CD4-positive, alpha-beta T cell (primary cell): ENCODE data around the gene ABHD16B. TPM values are rescaled to one million over a fixed set of nuclear protein-coding genes. Genes with fewer than 3 reads are reported as not detected.

ENCODE experiments used
- ATAC-seq: fragments of 200-7000 bp; cut with Tn5 transposase; one replicate; pipeline ENCODE4 v1.10.0; 2022; ENCODE audit warnings: mild to moderate bottlenecking; ENCODE audit not compliant: poor library complexity
- CTCF ChIA-PET: fragments of 350-600 bp; sonication (Branson Sonifier 250); formaldehyde crosslinking; loops from one replicate; lab custom pipeline; 2021; ENCODE audit warnings: antibody characterized with exemption, inconsistent platforms; lab: Charles Lee
- POLR2A ChIA-PET: fragments of 350-600 bp; sonication (Branson Sonifier 250); formaldehyde crosslinking; loops from one replicate; lab custom pipeline; 2021; ENCODE audit warnings: antibody characterized with exemption, inconsistent platforms; lab: Charles Lee
- DNase-seq, 14 experiments: peaks; one replicate each; pipeline ENCODE4 v3.0.0-alpha.2; 2013 to 2020; ENCODE audit warnings: mixed read lengths in 2 of 14
- H3K27ac ChIP-seq, 2 donors: one replicate each; pipeline versions ENCODE4 v1.5.1 to v1.7.0; 2013; ENCODE audit warnings: low read length in 2 of 2, low read depth in 1 of 2, mild to moderate bottlenecking in 1 of 2
- H3K27me3 ChIP-seq, 2 experiments: 1 replicate in 1 of 2; 2 replicates in 1 of 2; pipeline versions ENCODE4 v1.6.1 to v1.7.0; 2013; ENCODE audit warnings: low read length in 2 of 2, control low read depth in 1 of 2, mild to moderate bottlenecking in 1 of 2, moderate library complexity in 1 of 2; ENCODE audit not compliant: insufficient read depth in 2 of 2, control insufficient read depth in 1 of 2
- H3K36me3 ChIP-seq: one replicate; pipeline ENCODE4 v1.6.1; 2013; ENCODE audit warnings: low read length, control low read depth; ENCODE audit not compliant: insufficient read depth
- H3K4me1 ChIP-seq: one replicate; pipeline ENCODE4 v1.6.1; 2013; ENCODE audit warnings: low read length, control low read depth; ENCODE audit not compliant: insufficient read depth
- H3K4me3 ChIP-seq: one replicate; pipeline ENCODE4 v1.5.1; 2013; ENCODE audit warnings: mild to moderate bottlenecking, low read length, moderate library complexity
- H3K9me3 ChIP-seq, 2 experiments: 1 replicate in 1 of 2; 2 replicates in 1 of 2; pipeline versions ENCODE4 v1.6.1 to v1.7.0; 2013; ENCODE audit warnings: low read length in 2 of 2, mild to moderate bottlenecking in 2 of 2, control low read depth in 1 of 2, moderate library complexity in 1 of 2; ENCODE audit not compliant: control insufficient read depth in 1 of 2, insufficient read depth in 1 of 2
- H3K27ac Mint-ChIP-seq: one replicate; pipeline ENCODE4 v1.8.0; 2020; ENCODE audit warnings: mixed read lengths
- H3K27me3 Mint-ChIP-seq: one replicate; pipeline ENCODE4 v1.8.0; 2021; ENCODE audit warnings: mixed read lengths
- H3K36me3 Mint-ChIP-seq: one replicate; pipeline ENCODE4 v1.8.0; 2021; ENCODE audit warnings: low read depth, mixed read lengths
- H3K4me1 Mint-ChIP-seq: one replicate; pipeline ENCODE4 v1.8.0; 2021; ENCODE audit warnings: low read depth, mixed read lengths
- H3K4me3 Mint-ChIP-seq: one replicate; pipeline ENCODE4 v1.8.0; 2020; ENCODE audit warnings: mild to moderate bottlenecking, mixed read lengths
- H3K9me3 Mint-ChIP-seq: one replicate; pipeline ENCODE4 v1.8.0; 2020; ENCODE audit warnings: mixed read lengths
- intact Hi-C, 2 experiments: fragments of 100-400 bp; cut with DNase I in 1 of 2; cut with micrococcal nuclease in 1 of 2; formaldehyde crosslinking; loops; one replicate each; pipeline versions ENCODE4 v1.15.1 to v1.9.0; 2023 to 2025; cut with DNase I, micrococcal nuclease
- total RNA-seq, 174 experiments: library from RNA in 2 of 174; stranded (reverse) in 2 of 174; gene quantifications; one replicate each; pipeline ENCODE4 v1.2.3 and lab custom pipeline; 2021 to 2026
- TF ChIP-seq, protein P1 (sequence below): fragments of 200-600 bp; IDR thresholded peaks from one replicate; pipeline ENCODE4 v1.8.0; 2022; ENCODE audit warnings: antibody characterized with exemption, mild to moderate bottlenecking

The ABHD16B gene
- total RNA-seq, 2 experiments from 2014 or later, result not detected

- H3K27ac ChIP-seq, result no peak overlapping the region
- ChIA-PET CTCF (no interaction called here), POLR2A (interaction anchor here (1.2 kb wide), 1 partner anchor 27 kb away, joined by 4 read pairs; the partner anchor contains the start of gene TPD52L2)
- no peaks in the 10 kb centered on the region for H3K4me1 ChIP-seq
- DNase-seq (no peak), ATAC-seq (no peak)
- intact Hi-C loops, result no loop called here
- no peaks in the 10 kb centered on the region for H3K36me3 ChIP-seq
- Mint-ChIP-seq H3K27me3 (peaks cover 28% of the 10 kb centered on the region), H3K9me3 (no peaks in the 10 kb centered on the region), H3K27ac (no peak overlapping the region), H3K36me3 (no peaks in the 10 kb centered on the region), H3K4me1 (no peaks in the 10 kb centered on the region), H3K4me3 (no peak overlapping the region)
- H3K9me3 ChIP-seq, result peaks cover 0 to 5% of the 10 kb centered on the region in 2 experiments
- TF ChIP-seq, protein P1, sequence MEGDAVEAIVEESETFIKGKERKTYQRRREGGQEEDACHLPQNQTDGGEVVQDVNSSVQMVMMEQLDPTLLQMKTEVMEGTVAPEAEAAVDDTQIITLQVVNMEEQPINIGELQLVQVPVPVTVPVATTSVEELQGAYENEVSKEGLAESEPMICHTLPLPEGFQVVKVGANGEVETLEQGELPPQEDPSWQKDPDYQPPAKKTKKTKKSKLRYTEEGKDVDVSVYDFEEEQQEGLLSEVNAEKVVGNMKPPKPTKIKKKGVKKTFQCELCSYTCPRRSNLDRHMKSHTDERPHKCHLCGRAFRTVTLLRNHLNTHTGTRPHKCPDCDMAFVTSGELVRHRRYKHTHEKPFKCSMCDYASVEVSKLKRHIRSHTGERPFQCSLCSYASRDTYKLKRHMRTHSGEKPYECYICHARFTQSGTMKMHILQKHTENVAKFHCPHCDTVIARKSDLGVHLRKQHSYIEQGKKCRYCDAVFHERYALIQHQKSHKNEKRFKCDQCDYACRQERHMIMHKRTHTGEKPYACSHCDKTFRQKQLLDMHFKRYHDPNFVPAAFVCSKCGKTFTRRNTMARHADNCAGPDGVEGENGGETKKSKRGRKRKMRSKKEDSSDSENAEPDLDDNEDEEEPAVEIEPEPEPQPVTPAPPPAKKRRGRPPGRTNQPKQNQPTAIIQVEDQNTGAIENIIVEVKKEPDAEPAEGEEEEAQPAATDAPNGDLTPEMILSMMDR, result no peak
- no peak overlapping the region for H3K4me3 ChIP-seq
- H3K27me3 ChIP-seq, result peaks cover 5% of the 10 kb centered on the region in 2 experiments
Measured at GRCh38 chr20:63837479-63837878, 23.8 kb upstream of the ABHD16B start.

GRCh38 chr20:63839620-63840019 is 21.7 kb upstream of the ABHD16B start:
- Histone ChIP-seq H3K9me3 (peaks cover 0 to 18% of the 10 kb centered on the region in 2 experiments), H3K27ac (no peak overlapping the region), H3K4me3 (no peak overlapping the region), H3K27me3 (peaks cover 22 to 26% of the 10 kb centered on the region in 2 experiments), H3K4me1 (peaks cover 12% of the 10 kb centered on the region), H3K36me3 (no peaks in the 10 kb centered on the region)
- Mint-ChIP-seq H3K36me3 (no peaks in the 10 kb centered on the region), H3K4me1 (peaks cover 1% of the 10 kb centered on the region), H3K27me3 (peaks cover 35% of the 10 kb centered on the region), H3K27ac (no peak overlapping the region), H3K4me3 (no peak overlapping the region), H3K9me3 (no peaks in the 10 kb centered on the region)
- DNase-seq (no peak), ATAC-seq (no peak)
- CTCF ChIA-PET, result no interaction called here
- TF ChIP-seq, protein P1, result no peak
- intact Hi-C loops, result no loop called here
- POLR2A ChIA-PET, result no interaction called here

GRCh38 chr20:63840405-63840828 is 20.9 kb upstream of the ABHD16B start:
- ATAC-seq, result no peak
- no peak overlapping the region for H3K27ac Mint-ChIP-seq

More at GRCh38 chr20:63840405-63840828, 20.9 kb upstream of the ABHD16B start:
- no peak for DNase-seq
- Histone ChIP-seq H3K36me3 (no peaks in the 10 kb centered on the region), H3K4me1 (peaks cover 18% of the 10 kb centered on the region), H3K27me3 (peaks cover 30 to 34% of the 10 kb centered on the region in 2 experiments), H3K4me3 (no peak overlapping the region), H3K9me3 (peaks cover 0 to 26% of the 10 kb centered on the region in 2 experiments), H3K27ac (no peak overlapping the region)
- peaks cover 42% of the 10 kb centered on the region for H3K27me3 Mint-ChIP-seq
- CTCF ChIA-PET, result no interaction called here
- TF ChIP-seq, protein P1, result no peak
- no peaks in the 10 kb centered on the region for H3K9me3 Mint-ChIP-seq
- no peaks in the 10 kb centered on the region for H3K36me3 Mint-ChIP-seq
- POLR2A ChIA-PET, result no interaction called here
- no peak overlapping the region for H3K4me3 Mint-ChIP-seq
- intact Hi-C loops, result no loop called here
- peaks cover 5% of the 10 kb centered on the region for H3K4me1 Mint-ChIP-seq
